Hepatocyte (in vitro differentiated cells): ENCODE measurements around the gene TTLL4. TPM values are rescaled to one million over a fixed set of nuclear protein-coding genes. Genes with fewer than 3 reads are reported as not detected.

Experiments used
- DNase-seq: peaks from one replicate; pipeline ENCODE4 v3.0.0-alpha.2; 2016; ENCODE audit warnings: low spot score
- H2AFZ ChIP-seq: fragments of 200-600 bp; sonication (generic); 2 replicates; pipeline ENCODE4 v1.6.0; 2016; ENCODE audit warnings: antibody characterized with exemption, mild to moderate bottlenecking
- H3K27ac ChIP-seq: fragments of 200-600 bp; sonication (generic); 2 replicates; pipeline ENCODE4 v1.5.1; 2016; ENCODE audit warnings: mild to moderate bottlenecking
- H3K27me3 ChIP-seq: fragments of 200-600 bp; sonication (generic); 2 replicates; pipeline ENCODE4 v1.6.1; 2016
- H3K36me3 ChIP-seq: fragments of 200-600 bp; sonication (generic); replicated peaks from 2 replicates; pipeline ENCODE4 v1.5.1; 2016; ENCODE audit warnings: low read depth; ENCODE audit not compliant: insufficient read depth
- H3K4me1 ChIP-seq: fragments of 200-600 bp; sonication (generic); 2 replicates; pipeline ENCODE4 v1.5.1; 2016; ENCODE audit warnings: mild to moderate bottlenecking, moderate library complexity; ENCODE audit not compliant: insufficient read depth
- H3K4me2 ChIP-seq: fragments of 200-600 bp; sonication (generic); 2 replicates; pipeline ENCODE4 v1.6.0; 2016
- H3K4me3 ChIP-seq: fragments of 200-600 bp; sonication (generic); 2 replicates; pipeline ENCODE4 v1.5.1; 2016; ENCODE audit warnings: mild to moderate bottlenecking
- H3K79me2 ChIP-seq: fragments of 200-600 bp; sonication (generic); 2 replicates; pipeline ENCODE4 v1.6.0; 2017; ENCODE audit warnings: mild to moderate bottlenecking
- H3K9me2 ChIP-seq: fragments of 200-600 bp; sonication (generic); replicated peaks from 2 replicates; pipeline ENCODE4 v1.6.0; 2017; ENCODE audit warnings: mild to moderate bottlenecking; ENCODE audit not compliant: insufficient read depth
- H3K9me3 ChIP-seq: fragments of 200-600 bp; sonication (generic); 2 replicates; pipeline ENCODE4 v1.5.1; 2016; ENCODE audit warnings: low read depth, mild to moderate bottlenecking
- H4K20me1 ChIP-seq: fragments of 200-600 bp; sonication (generic); 2 replicates; pipeline ENCODE4 v1.6.0; 2016; ENCODE audit warnings: mild to moderate bottlenecking; ENCODE audit not compliant: insufficient read depth, poor library complexity, severe bottlenecking
- EZH2 ChIP-seq: fragments of 200-600 bp; sonication (generic); IDR thresholded peaks from 2 replicates; pipeline ENCODE4 v1.6.1; 2016; ENCODE audit warnings: antibody characterized with exemption, mild to moderate bottlenecking, borderline replicate concordance
- EZH2phosphoT487 ChIP-seq: fragments of 200-600 bp; sonication (generic); IDR thresholded peaks from one replicate; pipeline ENCODE4 v1.6.1; 2018; ENCODE audit warnings: antibody characterized with exemption, mild to moderate bottlenecking, low read depth, moderate library complexity; ENCODE audit not compliant: unreplicated experiment, severe bottlenecking
- WGBS: methylation state at CpG from one replicate; pipeline ENCODE4 v1.1.6; 2016; ENCODE audit warnings: low lambda C conversion rate; ENCODE audit errors: missing lambda C conversion rate; 5-methylcytosine and 5-hydroxymethylcytosine counted together
- polyA plus RNA-seq: library from polyadenylated mRNA; unstranded; fragments of >200 nt; fragmentation: Nextera tagmentation; extraction: Ambion mirVana; gene quantifications from 2 replicates; pipeline ENCODE4 v1.2.1, GENCODE V29; 2016
- total RNA-seq: library from RNA; depleted of rRNA; stranded (reverse); fragments of >200 nt; gene quantifications from 2 replicates; pipeline ENCODE4 v1.2.3, GENCODE V29; 2014
- TF ChIP-seq, protein P1 (sequence below): fragments of 200-600 bp; sonication (generic); IDR thresholded peaks from 2 replicates; pipeline ENCODE4 v1.5.1; 2016; ENCODE audit warnings: antibody characterized with exemption, mild to moderate bottlenecking; ENCODE audit not compliant: poor library complexity

Gene TTLL4
- total and polyA plus RNA-seq, 2 experiments from 2014 or later, result 18.2 to 23.7 TPM

DNA sequence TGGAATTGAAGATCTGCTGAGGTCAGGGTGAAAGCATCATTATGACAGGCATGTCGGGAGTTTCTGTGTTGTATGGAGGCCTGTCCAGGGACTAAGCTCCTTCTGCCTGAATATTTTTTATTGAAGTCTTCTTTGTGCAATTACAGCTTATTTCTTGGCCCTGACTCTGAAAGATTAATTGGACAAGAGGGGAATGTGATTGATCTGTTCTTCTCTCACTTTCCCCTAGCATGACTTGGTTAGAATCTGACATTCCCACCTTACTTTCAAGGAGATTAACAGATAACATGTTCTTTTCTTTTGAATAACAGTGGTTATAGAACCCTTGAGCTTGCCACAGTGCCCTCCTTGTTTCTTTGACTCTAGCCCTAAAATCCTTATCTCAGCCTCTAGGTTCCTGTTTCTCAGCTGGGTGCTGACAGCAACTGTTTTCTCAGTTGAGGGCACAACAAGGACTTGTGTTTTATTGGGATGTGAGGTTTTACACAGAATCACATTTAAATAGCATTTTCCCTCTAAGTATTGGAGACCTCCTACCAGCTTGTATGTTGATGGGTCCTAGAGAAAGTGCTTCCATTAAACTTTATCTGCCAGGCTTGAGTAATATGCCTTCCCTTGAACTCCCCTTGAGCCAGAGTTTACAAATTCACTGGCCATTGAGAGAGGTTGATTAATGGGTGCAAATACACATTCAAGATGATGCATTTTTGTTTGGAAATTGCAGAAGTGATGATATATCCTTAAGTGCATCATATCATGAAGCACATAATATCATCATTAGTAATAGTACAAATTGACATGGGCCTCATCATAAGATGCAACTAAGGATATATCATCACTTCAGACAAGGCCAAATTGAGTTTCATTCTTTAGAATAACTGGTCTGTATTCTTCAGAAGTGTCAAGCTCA lies 12.5 kb downstream of the TTLL4 start:
- Histone ChIP-seq H3K27ac (no peak overlapping the region), H3K36me3 (no peaks in the 10 kb centered on the region), H3K4me3 (no peak overlapping the region), H3K27me3 (no peaks in the 10 kb centered on the region), H3K9me3 (peaks cover 3% of the 10 kb centered on the region), H2AFZ (no peak overlapping the region), H4K20me1 (no peaks in the 10 kb centered on the region), H3K4me1 (peaks cover 3% of the 10 kb centered on the region), H3K79me2 (peaks cover 97% of the 10 kb centered on the region), H3K4me2 (no peak overlapping the region), H3K9me2 (no peaks in the 10 kb centered on the region)
- DNase-seq, result no peak
- WGBS, result 41% methylated on average over 1 of the region's 1 CpG
- TF ChIP-seq EZH2, result no peak
- TF ChIP-seq, protein P1, sequence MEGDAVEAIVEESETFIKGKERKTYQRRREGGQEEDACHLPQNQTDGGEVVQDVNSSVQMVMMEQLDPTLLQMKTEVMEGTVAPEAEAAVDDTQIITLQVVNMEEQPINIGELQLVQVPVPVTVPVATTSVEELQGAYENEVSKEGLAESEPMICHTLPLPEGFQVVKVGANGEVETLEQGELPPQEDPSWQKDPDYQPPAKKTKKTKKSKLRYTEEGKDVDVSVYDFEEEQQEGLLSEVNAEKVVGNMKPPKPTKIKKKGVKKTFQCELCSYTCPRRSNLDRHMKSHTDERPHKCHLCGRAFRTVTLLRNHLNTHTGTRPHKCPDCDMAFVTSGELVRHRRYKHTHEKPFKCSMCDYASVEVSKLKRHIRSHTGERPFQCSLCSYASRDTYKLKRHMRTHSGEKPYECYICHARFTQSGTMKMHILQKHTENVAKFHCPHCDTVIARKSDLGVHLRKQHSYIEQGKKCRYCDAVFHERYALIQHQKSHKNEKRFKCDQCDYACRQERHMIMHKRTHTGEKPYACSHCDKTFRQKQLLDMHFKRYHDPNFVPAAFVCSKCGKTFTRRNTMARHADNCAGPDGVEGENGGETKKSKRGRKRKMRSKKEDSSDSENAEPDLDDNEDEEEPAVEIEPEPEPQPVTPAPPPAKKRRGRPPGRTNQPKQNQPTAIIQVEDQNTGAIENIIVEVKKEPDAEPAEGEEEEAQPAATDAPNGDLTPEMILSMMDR, result no peak

DNA sequence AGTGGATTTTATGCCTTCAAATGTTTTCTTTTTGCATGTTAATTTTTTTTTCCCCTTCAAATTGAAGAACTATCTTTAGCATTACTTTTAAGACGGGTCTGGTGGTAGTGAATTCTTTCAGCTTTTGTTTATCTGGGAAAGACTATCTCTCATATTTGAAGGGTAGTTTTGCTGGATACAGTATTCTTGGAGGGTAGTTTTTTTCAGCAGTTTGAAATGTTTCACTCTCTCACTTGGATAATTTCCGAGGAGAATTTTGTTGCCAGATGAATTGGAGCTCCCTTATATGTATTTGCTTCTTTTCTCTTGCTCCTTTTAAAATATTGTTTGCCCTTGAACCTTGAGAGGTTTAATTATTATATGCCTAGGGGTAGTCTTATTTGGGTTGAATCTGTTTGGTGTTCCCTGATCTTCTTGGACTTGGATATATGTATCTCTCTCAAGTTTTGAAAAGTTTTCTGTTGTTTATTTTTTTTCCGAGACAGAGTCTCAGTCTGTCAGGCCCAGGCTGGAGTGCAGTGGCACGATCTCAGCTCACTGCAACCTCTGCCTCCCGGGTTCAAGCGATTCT lies 15.5 kb downstream of the TTLL4 start:
- no peak overlapping the region for H2AFZ ChIP-seq
- H3K4me3 ChIP-seq, result no peak overlapping the region
- no peaks in the 10 kb centered on the region for H3K27me3 ChIP-seq
- peaks cover 3% of the 10 kb centered on the region for H3K9me3 ChIP-seq
- H4K20me1 ChIP-seq, result no peaks in the 10 kb centered on the region
- peaks cover 83% of the 10 kb centered on the region for H3K79me2 ChIP-seq
- DNase-seq, result no peak
- H3K27ac ChIP-seq, result no peak overlapping the region
- WGBS, result 95% methylated on average over 6 of the region's 6 CpGs
- H3K9me2 ChIP-seq, result no peaks in the 10 kb centered on the region
- no peak overlapping the region for H3K4me2 ChIP-seq
- TF ChIP-seq EZH2, result no peak
- TF ChIP-seq, protein P1, result no peak
- TF ChIP-seq EZH2phosphoT487, result no peak
- H3K36me3 ChIP-seq, result no peaks in the 10 kb centered on the region
- H3K4me1 ChIP-seq, result peaks cover 3% of the 10 kb centered on the region

DNA sequence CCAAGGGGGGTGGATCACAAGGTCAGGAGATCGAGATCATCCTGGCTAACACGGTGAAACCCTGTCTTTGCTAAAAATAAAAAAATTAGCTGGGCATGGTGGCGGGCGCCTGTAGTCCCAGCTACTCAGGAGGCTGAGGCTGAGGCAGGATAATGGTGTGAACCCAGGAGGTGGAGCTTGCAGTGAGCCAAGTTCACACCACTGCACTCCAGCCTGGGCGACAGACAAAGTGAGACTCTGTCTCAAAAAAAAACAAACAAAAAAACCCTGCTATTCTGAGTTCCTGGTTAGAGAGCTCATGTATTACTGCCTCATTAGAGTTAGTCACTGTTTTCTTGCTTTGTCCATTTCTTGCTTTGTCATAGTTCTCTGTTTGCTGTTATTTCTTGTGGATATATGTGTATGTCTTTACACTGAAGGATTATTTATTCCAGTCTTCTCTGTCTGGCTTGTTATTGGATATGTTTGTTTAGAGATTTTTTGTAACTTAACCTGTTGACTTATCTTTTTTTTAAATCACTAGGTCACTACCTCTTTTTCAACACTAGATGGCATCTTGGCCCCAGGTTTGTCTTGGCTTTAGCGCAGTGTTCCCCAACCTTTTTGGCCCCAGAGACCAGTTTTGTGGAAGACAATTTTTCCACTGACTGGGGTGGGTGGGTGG lies 17.0 kb downstream of the TTLL4 start:
- H3K4me3 ChIP-seq, result no peak overlapping the region
- no peaks in the 10 kb centered on the region for H3K36me3 ChIP-seq
- H3K9me3 ChIP-seq, result peaks cover 3% of the 10 kb centered on the region
- H3K27me3 ChIP-seq, result no peaks in the 10 kb centered on the region
- H3K27ac ChIP-seq, result no peak overlapping the region
- peaks cover 68% of the 10 kb centered on the region for H3K79me2 ChIP-seq
- peaks cover 16% of the 10 kb centered on the region for H3K4me1 ChIP-seq
- H4K20me1 ChIP-seq, result no peaks in the 10 kb centered on the region
- H3K4me2 ChIP-seq, result no peak overlapping the region
- H2AFZ ChIP-seq, result no peak overlapping the region
- TF ChIP-seq, protein P1, result peak; percentile 39
- no peak for TF ChIP-seq EZH2phosphoT487
- DNase-seq, result no peak
- 96% methylated on average over 6 of the region's 6 CpGs for WGBS
- no peaks in the 10 kb centered on the region for H3K9me2 ChIP-seq
